Mononuclear cell (primary cell): ENCODE results near the gene ZC3H6. TPM values are rescaled to one million over a fixed set of nuclear protein-coding genes. Genes with fewer than 3 reads are reported as not detected.
"Not testable (repeated sequence)": the region's sequence is repeated elsewhere in the genome, so short reads cannot be mapped to it uniquely, and the experiment has no call there.

Experiments
- H3K27me3 ChIP-seq: 2 replicates; pipeline ENCODE4 v1.6.0; 2011; ENCODE audit warnings: low read length, control low read depth; ENCODE audit not compliant: insufficient read depth
- H3K4me1 ChIP-seq: 2 replicates; pipeline ENCODE4 v1.5.1; 2011; ENCODE audit warnings: mild to moderate bottlenecking, low read length, control low read depth; ENCODE audit not compliant: insufficient read depth
- H3K4me3 ChIP-seq: 2 replicates; pipeline ENCODE4 v1.5.1; 2011; ENCODE audit warnings: mild to moderate bottlenecking, low read length, moderate library complexity
- H3K9me3 ChIP-seq: 2 replicates; pipeline ENCODE4 v1.5.1; 2011; ENCODE audit warnings: low read depth, mild to moderate bottlenecking, control low read depth, low read length
- total RNA-seq: library from RNA; depleted of rRNA; stranded (reverse); fragments of >200 nt; gene quantifications from one replicate; pipeline ENCODE4 v1.2.3, GENCODE V29; 2012

ZC3H6 gene
- total RNA-seq, 1 donor = 10.2 TPM

- peaks cover 8% of the 10 kb centered on the region for H3K4me1 ChIP-seq
- no peaks in the 10 kb centered on the region for H3K27me3 ChIP-seq
- H3K4me3 ChIP-seq = no peak overlapping the region
- H3K9me3 ChIP-seq = no peaks in the 10 kb centered on the region
Observed at GRCh38 chr2:112262876-112263275, 12.5 kb upstream of the ZC3H6 start.

- Histone ChIP-seq H3K4me3 (no peak overlapping the region), H3K27me3 (no peaks in the 10 kb centered on the region), H3K4me1 (no peaks in the 10 kb centered on the region), H3K9me3 (no peaks in the 10 kb centered on the region)
Observed at GRCh38 chr2:112268547-112268946, 6.8 kb upstream of the ZC3H6 start.

GRCh38 chr2:112272669-112273068 is 2.7 kb upstream of the ZC3H6 start:
- Histone ChIP-seq H3K4me1 (peaks cover 4% of the 10 kb centered on the region), H3K4me3 (no peak overlapping the region), H3K9me3 (no peaks in the 10 kb centered on the region), H3K27me3 (no peaks in the 10 kb centered on the region)

- Histone ChIP-seq H3K9me3 (no peaks in the 10 kb centered on the region), H3K27me3 (no peaks in the 10 kb centered on the region), H3K4me3 (no peak overlapping the region), H3K4me1 (peaks cover 4% of the 10 kb centered on the region)
Observed at GRCh38 chr2:112273349-112273748, 2.0 kb upstream of the ZC3H6 start.

- peaks cover 4% of the 10 kb centered on the region for H3K4me1 ChIP-seq
Observed at GRCh38 chr2:112275887-112276773, 733 bp downstream of the ZC3H6 start.

GRCh38 chr2:112276954-112277353 is 1.6 kb downstream of the ZC3H6 start:
- H3K4me3 ChIP-seq = no peak overlapping the region
- peaks cover 4% of the 10 kb centered on the region for H3K4me1 ChIP-seq
- H3K27me3 ChIP-seq = no peaks in the 10 kb centered on the region
- H3K9me3 ChIP-seq = no peaks in the 10 kb centered on the region

More at GRCh38 chr2:112275887-112276773, 733 bp downstream of the ZC3H6 start:
- Histone ChIP-seq H3K9me3 (no peaks in the 10 kb centered on the region), H3K4me3 (peak overlapping the region; percentile 100), H3K27me3 (no peaks in the 10 kb centered on the region)

- Histone ChIP-seq H3K4me3 (no peak overlapping the region), H3K9me3 (no peaks in the 10 kb centered on the region), H3K27me3 (no peaks in the 10 kb centered on the region), H3K4me1 (peaks cover 4% of the 10 kb centered on the region)
Observed at GRCh38 chr2:112277596-112278220, 2.3 kb downstream of the ZC3H6 start.

- not testable (repeated sequence) for H3K4me1 ChIP-seq, H3K4me3 ChIP-seq, H3K9me3 ChIP-seq, H3K27me3 ChIP-seq
Observed at GRCh38 chr2:112282066-112282465, 6.7 kb downstream of the ZC3H6 start.

GRCh38 chr2:112283535-112283934 is 8.1 kb downstream of the ZC3H6 start:
- H3K27me3 ChIP-seq, H3K4me1 ChIP-seq, H3K9me3 ChIP-seq, H3K4me3 ChIP-seq: not testable (repeated sequence)

- no peak overlapping the region for H3K4me3 ChIP-seq
- no peaks in the 10 kb centered on the region for H3K4me1 ChIP-seq
- H3K9me3 ChIP-seq = no peaks in the 10 kb centered on the region
Observed at GRCh38 chr2:112290088-112290487, 14.7 kb downstream of the ZC3H6 start.

GRCh38 chr2:112290648-112291047 is 15.3 kb downstream of the ZC3H6 start:
- Histone ChIP-seq H3K9me3 (no peaks in the 10 kb centered on the region), H3K4me3 (no peak overlapping the region), H3K4me1 (no peaks in the 10 kb centered on the region), H3K27me3 (no peaks in the 10 kb centered on the region)

More at GRCh38 chr2:112290088-112290487, 14.7 kb downstream of the ZC3H6 start:
- H3K27me3 ChIP-seq = no peaks in the 10 kb centered on the region

- Histone ChIP-seq H3K4me1 (no peaks in the 10 kb centered on the region), H3K4me3 (no peak overlapping the region), H3K9me3 (no peaks in the 10 kb centered on the region)
Observed at GRCh38 chr2:112293636-112294401, 18.4 kb downstream of the ZC3H6 start.

GRCh38 chr2:112295407-112296078 is 20.1 kb downstream of the ZC3H6 start:
- Histone ChIP-seq H3K4me1 (no peaks in the 10 kb centered on the region), H3K4me3 (no peak overlapping the region), H3K27me3 (no peaks in the 10 kb centered on the region), H3K9me3 (no peaks in the 10 kb centered on the region)

More at GRCh38 chr2:112293636-112294401, 18.4 kb downstream of the ZC3H6 start:
- H3K27me3 ChIP-seq = no peaks in the 10 kb centered on the region

GRCh38 chr2:112296407-112296806 is 21.0 kb downstream of the ZC3H6 start:
- no peaks in the 10 kb centered on the region for H3K9me3 ChIP-seq

More at GRCh38 chr2:112296407-112296806, 21.0 kb downstream of the ZC3H6 start:
- Histone ChIP-seq H3K4me3 (no peak overlapping the region), H3K27me3 (no peaks in the 10 kb centered on the region), H3K4me1 (no peaks in the 10 kb centered on the region)
